ENCODE results near the gene PCGF3. TPM values are rescaled to one million over a fixed set of nuclear protein-coding genes. Genes with fewer than 3 reads are reported as not detected.
"Not testable (repeated sequence)": the region's sequence is repeated elsewhere in the genome, so short reads cannot be mapped to it uniquely, and the experiment has no call there.

Gene PCGF3
- total RNA-seq, 2 donors from 2014 or later = 34.4 to 35.3 TPM

DNA sequence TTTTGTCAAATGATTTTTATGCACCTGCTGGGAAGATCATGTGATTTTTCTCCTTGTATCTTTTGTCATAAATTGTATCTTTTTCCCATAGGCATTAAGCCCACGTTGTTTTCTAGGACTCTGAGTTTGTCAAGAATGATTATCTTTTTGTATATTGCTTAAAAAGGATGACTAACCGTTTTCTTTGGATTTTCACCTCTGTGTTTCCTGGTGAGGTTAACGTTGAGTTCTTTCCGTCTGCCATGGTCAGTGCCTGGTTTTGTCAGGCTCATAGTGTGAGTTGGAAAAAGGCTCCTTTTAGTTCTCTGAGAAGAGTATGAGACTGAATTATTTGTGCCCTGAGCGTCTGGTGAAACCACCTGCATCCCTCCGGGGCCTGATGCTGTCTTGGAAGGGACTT lies 21.9 kb downstream of the PCGF3 start:
- no peaks in the 10 kb centered on the region for H3K27me3 Mint-ChIP-seq
- no peak for ATAC-seq (replicated peaks)
- no peaks in the 10 kb centered on the region for H3K4me1 Mint-ChIP-seq
- H3K27ac Mint-ChIP-seq = no peak overlapping the region
- H3K36me3 Mint-ChIP-seq (ENCODE audit: low read depth) = peaks cover 8% of the 10 kb centered on the region
- H3K9me3 Mint-ChIP-seq = no peaks in the 10 kb centered on the region
- no peak overlapping the region for H3K4me3 Mint-ChIP-seq

DNA sequence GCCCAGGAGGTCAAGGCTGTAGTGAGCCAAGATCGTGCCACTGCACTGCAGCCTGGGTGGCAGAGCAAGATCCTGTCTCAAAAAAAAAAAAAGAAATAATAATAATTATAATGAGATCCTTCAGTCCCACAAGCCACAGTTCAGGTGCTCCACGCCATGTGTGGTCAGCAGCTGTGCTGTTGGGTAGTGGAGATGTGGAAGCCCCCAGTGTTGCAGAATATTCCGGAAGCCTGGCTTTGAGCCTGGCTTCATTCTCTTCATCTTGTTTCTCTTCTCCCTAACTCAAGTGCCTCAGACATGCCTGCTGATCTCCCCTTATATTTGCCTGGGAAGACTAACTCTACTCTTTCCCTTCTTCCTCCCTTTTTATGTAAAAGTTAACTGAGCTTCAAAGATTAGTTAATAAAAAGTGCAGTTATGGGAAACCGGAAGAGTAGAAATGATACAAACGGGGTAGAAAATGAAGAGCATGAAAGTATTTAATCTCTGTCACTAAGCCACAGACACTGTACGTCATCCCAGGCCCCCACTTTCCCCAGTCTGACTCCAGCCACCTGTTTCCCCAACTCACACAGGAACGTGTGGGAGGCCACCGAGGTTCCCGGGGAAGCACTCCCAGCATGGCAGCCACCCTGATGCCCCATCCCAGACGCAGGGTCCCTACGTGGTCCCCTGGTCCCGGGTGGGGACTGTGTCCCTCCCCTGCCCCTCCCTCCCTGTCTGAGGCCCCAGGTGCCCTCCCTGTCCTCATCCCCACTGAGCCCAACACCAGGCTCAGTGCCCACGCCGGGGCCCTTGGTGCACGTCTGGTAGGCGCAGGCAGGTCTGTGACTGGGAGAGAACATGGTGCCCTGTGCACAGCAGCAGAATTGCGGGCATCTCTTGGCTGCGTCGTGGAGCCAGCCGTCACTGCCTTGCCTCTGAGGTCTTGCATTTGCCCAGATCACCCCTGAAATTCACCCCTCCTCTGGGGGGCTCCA lies 24.0 kb downstream of the PCGF3 start:
- Mint-ChIP-seq H3K36me3 (ENCODE audit: low read depth) (peaks cover 24% of the 10 kb centered on the region), H3K27ac (peak overlapping the region; percentile 12), H3K4me1 (no peaks in the 10 kb centered on the region), H3K4me3 (no peak overlapping the region), H3K27me3 (no peaks in the 10 kb centered on the region), H3K9me3 (no peaks in the 10 kb centered on the region)
- no peak for ATAC-seq (replicated peaks)

DNA sequence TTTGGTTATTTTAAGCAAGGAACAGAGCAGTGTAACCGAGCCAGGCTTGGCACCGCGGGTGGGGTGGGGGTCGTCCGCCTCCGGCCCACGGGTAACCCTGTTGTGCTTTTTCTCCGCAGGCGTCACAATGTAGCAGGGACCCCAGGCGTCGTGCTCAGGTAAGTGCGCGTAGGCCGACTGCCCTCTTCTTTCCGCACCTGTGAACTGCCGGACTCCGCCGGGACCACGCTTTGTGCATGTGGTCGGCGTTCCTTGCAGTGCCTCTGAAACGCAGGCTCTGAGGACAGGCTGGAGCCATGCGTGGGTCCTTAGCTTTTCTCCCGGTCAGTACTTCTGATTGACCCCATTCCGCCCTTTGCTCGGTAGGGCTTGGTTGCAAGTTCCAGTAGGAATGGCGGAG lies 24.9 kb downstream of the PCGF3 start:
- ATAC-seq (replicated peaks) = no peak
- no peak overlapping the region for H3K27ac Mint-ChIP-seq
- H3K9me3 Mint-ChIP-seq = no peaks in the 10 kb centered on the region
- no peaks in the 10 kb centered on the region for H3K4me1 Mint-ChIP-seq
- peaks cover 32% of the 10 kb centered on the region for H3K36me3 Mint-ChIP-seq (ENCODE audit: low read depth)
- H3K27me3 Mint-ChIP-seq = no peaks in the 10 kb centered on the region
- H3K4me3 Mint-ChIP-seq = no peak overlapping the region

DNA sequence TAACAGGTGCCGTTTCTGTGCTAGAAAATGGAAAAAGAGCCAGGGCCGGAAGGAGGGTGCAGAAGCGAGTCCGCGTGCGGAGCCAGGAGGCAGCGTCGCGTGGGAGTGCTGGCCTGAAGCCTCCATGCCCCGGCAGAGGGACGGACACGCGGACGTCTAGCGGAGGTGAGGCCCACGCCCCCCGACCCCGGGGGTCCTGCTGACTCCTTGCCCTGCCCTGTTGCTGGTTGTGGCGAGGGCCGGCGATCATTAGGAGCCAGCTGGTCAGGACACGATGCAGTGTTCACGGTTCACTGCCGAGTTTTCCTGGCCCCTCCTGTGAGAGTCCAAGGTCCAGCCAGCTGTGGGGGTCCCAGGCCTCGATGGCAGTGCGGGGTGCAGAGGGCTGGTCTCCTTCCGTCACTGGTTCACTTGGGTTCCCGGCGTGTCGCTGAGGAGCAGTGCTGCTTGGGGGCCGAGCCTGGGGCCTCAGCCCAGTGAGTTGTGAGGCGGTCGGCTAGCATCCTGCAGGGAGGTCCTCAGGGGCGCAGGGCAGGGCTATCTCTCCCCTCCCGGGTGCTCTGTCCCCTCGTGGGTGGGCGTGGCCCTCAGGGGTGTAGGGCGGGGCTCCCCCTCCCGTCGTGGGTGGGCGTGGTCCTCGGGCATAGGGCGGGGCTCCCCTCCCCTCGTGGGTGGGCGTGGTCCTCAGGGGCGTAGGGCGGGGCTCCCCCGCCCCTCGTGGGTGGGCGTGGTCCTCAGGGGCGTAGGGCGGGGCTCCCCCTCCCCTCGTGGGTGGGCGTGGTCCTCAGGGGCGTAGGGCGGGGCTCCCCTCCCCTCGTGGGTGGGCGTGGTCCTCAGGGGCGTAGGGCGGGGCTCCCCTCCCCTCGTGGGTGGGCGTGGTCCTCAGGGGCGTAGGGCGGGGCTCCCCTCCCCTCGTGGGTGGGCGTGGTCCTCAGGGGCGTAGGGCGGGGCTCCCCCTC lies 25.6 kb downstream of the PCGF3 start:
- not testable (repeated sequence) for H3K4me3 Mint-ChIP-seq; H3K27ac Mint-ChIP-seq; H3K9me3 Mint-ChIP-seq; H3K4me1 Mint-ChIP-seq; ATAC-seq (replicated peaks); H3K27me3 Mint-ChIP-seq
- H3K36me3 Mint-ChIP-seq (ENCODE audit: low read depth) = peaks cover 35% of the 10 kb centered on the region

DNA sequence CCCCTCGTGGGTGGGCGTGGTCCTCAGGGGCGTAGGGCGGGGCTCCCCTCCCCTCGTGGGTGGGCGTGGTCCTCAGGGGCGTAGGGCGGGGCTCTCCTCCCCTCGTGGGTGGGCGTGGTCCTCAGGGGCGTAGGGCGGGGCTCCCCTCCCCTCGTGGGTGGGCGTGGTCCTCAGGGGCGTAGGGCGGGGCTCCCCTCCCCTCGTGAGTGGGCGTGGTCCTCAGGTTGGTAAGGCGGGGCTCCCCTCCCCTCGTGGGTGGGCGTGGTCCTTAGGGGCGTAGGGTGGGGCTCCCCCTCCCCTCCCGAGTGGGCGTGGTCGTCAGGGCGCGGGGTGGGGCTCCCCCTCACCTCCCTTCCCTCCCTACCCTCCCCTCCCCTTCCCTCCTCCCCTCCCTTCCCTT lies 26.3 kb downstream of the PCGF3 start:
- H3K4me3 Mint-ChIP-seq; H3K4me1 Mint-ChIP-seq; H3K27me3 Mint-ChIP-seq; H3K9me3 Mint-ChIP-seq; H3K27ac Mint-ChIP-seq; ATAC-seq (replicated peaks): not testable (repeated sequence)
- peaks cover 35% of the 10 kb centered on the region for H3K36me3 Mint-ChIP-seq (ENCODE audit: low read depth)

DNA sequence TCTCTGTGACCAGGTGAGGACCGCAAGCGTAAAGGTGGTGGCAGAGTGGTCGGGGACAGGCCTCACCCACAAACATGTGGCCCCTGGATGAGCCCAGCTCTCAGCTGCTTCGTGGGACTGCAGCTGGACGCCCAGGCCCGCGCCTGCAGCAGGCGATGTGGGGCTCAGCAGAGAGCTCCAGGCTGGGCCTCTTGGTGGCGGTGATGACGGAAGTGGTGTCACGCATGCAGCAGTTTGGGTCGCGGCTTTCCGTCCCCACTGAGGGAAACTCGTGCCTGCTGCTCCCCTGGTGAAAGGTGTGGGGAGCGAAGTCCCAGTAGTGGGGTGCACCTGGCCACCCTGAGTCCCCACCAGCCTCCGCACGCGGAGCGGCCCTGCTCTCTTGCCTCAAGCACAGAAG lies 26.9 kb downstream of the PCGF3 start:
- H3K36me3 Mint-ChIP-seq (ENCODE audit: low read depth) = peaks cover 40% of the 10 kb centered on the region
- H3K4me1 Mint-ChIP-seq = no peaks in the 10 kb centered on the region
- no peaks in the 10 kb centered on the region for H3K27me3 Mint-ChIP-seq
- H3K27ac Mint-ChIP-seq = no peak overlapping the region
- H3K9me3 Mint-ChIP-seq = no peaks in the 10 kb centered on the region
- no peak overlapping the region for H3K4me3 Mint-ChIP-seq
- ATAC-seq (replicated peaks) = no peak

DNA sequence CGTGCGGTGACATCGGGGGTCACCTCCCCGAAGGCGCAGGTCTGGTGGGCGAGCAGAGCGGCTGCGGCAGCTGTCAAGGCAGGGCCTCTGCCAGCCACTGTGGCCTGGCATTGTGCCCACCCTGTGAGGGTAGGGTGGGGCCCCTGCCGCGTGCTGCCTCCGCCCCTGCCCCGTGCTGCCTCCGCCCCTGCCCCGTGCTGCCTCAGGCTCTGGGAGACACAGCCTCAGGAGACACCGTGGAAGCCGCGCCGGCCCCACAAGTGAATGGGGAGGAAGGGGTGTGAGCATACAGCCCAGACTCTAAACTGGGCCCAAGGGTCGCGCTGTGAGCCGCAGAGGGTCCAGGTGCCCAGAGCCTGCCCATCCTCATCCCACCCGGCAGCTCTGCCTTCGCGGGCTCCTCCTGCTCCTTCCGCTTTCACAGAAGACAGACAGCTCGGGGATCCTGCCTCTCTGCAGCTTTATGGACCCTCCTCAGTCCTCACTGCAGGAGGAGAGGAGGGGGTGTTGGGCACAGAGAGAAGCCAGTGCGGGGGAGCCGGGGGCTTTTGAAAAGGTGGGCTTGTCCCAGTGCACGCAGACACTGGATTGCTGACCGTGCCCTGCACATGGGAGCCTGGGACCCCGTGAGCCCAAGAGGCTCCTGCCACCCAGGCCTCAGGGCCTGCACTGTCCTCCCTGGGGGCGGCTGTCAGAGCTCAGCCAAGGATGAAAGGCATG lies 27.4 kb downstream of the PCGF3 start:
- Mint-ChIP-seq H3K36me3 (ENCODE audit: low read depth) (peaks cover 45% of the 10 kb centered on the region), H3K4me3 (no peak overlapping the region), H3K27me3 (no peaks in the 10 kb centered on the region), H3K9me3 (no peaks in the 10 kb centered on the region), H3K4me1 (no peaks in the 10 kb centered on the region), H3K27ac (no peak overlapping the region)
- no peak for ATAC-seq (replicated peaks)

DNA sequence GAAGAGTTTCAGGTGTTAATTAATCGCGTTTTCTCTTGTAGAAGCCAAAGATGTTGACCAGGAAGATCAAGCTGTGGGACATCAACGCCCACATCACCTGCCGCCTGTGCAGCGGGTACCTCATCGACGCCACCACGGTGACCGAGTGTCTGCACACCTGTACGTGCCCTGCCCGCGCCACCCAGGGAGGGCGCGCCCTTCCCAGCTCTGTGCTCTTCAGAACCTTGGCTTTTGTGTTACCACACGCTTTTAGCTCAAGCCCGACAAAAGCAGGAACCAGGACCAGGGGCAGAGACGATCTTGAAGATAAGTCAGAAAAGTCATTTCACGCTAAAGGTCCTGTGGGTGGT lies 28.0 kb downstream of the PCGF3 start:
- Mint-ChIP-seq H3K4me1 (no peaks in the 10 kb centered on the region), H3K36me3 (ENCODE audit: low read depth) (peaks cover 48% of the 10 kb centered on the region), H3K4me3 (no peak overlapping the region), H3K9me3 (no peaks in the 10 kb centered on the region), H3K27ac (no peak overlapping the region), H3K27me3 (no peaks in the 10 kb centered on the region)
- no peak for ATAC-seq (replicated peaks)

DNA sequence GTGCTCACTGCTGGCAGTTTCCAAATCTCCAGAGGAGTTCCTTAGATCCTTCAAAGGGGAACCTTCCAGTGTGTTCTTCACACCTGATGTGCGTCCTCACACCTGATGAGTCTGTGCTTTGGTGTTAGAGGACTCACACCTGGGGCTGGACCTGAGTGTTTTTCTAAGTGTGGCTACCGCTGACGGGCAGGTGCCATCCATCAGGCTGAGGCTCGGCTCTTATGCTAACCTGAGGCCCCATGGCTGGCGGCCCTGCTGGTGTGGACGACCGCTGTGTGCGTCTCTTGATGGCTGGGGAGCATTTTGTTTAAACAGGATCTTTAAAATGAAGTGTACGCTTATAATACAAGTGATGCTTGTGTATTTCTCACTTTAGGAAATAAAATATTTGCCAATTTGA lies 28.4 kb downstream of the PCGF3 start:
- H3K36me3 Mint-ChIP-seq (ENCODE audit: low read depth) = peaks cover 48% of the 10 kb centered on the region
- H3K4me3 Mint-ChIP-seq = no peak overlapping the region
- no peak for ATAC-seq (replicated peaks)
- H3K4me1 Mint-ChIP-seq = no peaks in the 10 kb centered on the region
- no peaks in the 10 kb centered on the region for H3K27me3 Mint-ChIP-seq
- H3K27ac Mint-ChIP-seq = no peak overlapping the region
- no peaks in the 10 kb centered on the region for H3K9me3 Mint-ChIP-seq

DNA sequence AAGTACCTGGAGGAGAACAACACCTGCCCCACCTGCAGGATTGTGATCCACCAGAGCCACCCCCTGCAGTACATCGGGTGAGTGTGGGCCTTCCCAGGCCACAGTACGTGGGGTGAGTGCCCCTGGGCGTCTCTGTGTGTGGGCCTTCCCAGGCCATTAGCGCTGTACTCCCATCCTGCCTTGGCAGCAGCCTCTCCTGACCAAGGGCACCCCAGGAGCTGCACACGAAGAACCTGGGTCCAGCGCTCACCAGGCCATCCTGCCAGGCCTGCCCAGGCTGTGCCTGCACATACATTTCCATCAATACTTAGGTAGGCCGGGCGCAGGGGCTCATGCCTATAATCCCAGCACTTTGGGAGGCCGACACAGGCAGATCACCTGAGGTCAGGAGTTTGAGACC lies 29.3 kb downstream of the PCGF3 start:
- Mint-ChIP-seq H3K36me3 (ENCODE audit: low read depth) (peaks cover 48% of the 10 kb centered on the region), H3K4me3 (no peak overlapping the region), H3K27me3 (no peaks in the 10 kb centered on the region), H3K27ac (no peak overlapping the region), H3K4me1 (no peaks in the 10 kb centered on the region), H3K9me3 (no peaks in the 10 kb centered on the region)
- ATAC-seq (replicated peaks) = no peak

DNA sequence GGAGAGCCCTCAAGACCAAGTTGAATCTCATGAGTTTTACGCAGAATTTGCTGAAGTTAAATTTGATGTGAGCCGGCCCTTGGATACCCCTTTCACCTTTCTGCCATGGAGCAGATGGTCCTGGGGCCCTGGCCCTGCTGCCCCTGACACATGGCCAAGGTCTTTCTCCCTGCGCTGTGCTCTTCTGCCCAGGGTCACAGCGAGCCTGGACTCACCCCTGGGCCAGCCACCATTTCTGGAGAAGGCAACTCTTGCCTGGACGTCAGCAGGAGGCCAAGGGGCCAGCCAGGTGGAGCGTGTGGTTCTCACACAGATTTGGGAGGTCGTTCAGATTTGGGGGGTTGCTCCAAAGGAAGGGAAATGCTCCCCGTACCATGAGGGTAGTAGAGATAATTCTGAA lies 30.0 kb downstream of the PCGF3 start:
- no peaks in the 10 kb centered on the region for H3K9me3 Mint-ChIP-seq
- H3K4me3 Mint-ChIP-seq = no peak overlapping the region
- H3K27me3 Mint-ChIP-seq = no peaks in the 10 kb centered on the region
- H3K4me1 Mint-ChIP-seq = no peaks in the 10 kb centered on the region
- peaks cover 45% of the 10 kb centered on the region for H3K36me3 Mint-ChIP-seq (ENCODE audit: low read depth)
- ATAC-seq (replicated peaks) = no peak
- no peak overlapping the region for H3K27ac Mint-ChIP-seq

DNA sequence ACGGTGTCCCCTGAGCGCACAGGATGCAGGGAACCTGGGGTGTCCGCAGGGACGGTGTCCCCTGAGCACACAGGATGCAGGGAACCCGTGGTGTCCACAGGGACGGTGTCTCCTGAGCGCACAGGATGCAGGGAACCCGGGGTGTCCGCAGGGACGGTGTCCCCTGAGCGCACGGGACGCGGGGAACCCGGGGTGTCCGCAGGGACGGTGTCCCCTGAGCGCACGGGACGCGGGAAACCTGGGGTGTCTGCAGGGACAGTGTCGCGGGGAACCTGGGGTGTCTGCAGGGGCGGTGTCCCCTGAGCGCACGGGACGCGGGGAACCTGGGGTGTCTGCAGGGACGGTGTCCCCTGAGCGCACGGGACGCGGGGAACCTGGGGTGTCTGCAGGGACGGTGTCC lies 30.9 kb downstream of the PCGF3 start:
- H3K27me3 Mint-ChIP-seq; ATAC-seq (replicated peaks): not testable (repeated sequence)

DNA sequence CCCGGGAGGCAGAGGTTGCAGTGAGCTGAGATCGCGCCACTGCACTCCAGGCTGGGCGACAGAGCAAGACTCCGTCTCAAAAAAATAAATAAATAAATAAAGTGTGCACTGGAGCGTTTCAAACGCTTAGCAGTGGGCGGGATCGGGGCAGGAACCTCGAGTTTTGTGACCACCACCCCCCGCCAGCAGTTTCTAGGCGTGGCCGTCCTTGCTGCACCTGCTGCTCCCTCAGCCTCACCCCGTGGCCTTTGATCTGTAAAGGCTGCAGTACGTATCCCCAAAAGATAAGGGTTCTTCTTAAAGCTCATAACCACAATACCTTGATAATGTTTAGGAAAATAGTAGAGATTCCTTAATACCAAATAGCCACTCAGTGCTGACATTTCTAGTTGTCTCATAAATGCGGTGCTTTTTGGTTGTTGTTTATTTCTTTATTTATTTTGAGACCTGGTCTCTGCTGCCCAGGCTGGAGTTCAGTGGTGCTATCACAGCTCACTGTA lies 33.2 kb downstream of the PCGF3 start:
- ATAC-seq (replicated peaks) = no peak
- H3K36me3 Mint-ChIP-seq (ENCODE audit: low read depth) = peaks cover 38% of the 10 kb centered on the region
- no peaks in the 10 kb centered on the region for H3K9me3 Mint-ChIP-seq
- no peaks in the 10 kb centered on the region for H3K4me1 Mint-ChIP-seq
- H3K27me3 Mint-ChIP-seq = no peaks in the 10 kb centered on the region
- no peak overlapping the region for H3K27ac Mint-ChIP-seq
- H3K4me3 Mint-ChIP-seq = no peak overlapping the region

More for the DNA sequence above, 30.9 kb downstream of the PCGF3 start:
- peaks cover 40% of the 10 kb centered on the region for H3K36me3 Mint-ChIP-seq (ENCODE audit: low read depth)
- not testable (repeated sequence) for H3K9me3 Mint-ChIP-seq, H3K4me3 Mint-ChIP-seq, H3K4me1 Mint-ChIP-seq, H3K27ac Mint-ChIP-seq

DNA sequence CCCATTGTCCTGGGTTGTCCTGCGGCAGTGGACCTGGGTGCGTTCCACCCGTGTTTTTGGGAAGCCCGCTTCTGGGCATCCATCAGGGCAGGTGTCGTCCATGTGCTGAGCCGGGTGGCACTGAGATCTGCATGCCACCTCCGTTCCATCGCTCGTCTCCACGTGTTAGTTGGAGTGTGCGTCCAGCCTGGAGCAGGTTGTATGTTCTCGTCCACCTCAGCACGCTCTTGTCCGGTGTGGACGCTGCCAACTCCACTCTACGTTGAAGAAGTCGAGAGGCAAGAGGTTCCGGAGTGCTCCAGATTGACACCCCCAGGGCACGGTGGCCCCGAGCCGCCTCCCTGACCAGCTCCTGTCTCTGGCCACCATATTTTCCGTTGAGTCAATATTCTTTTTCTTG lies 33.9 kb downstream of the PCGF3 start:
- Mint-ChIP-seq H3K27ac (no peak overlapping the region), H3K4me1 (no peaks in the 10 kb centered on the region), H3K27me3 (no peaks in the 10 kb centered on the region), H3K36me3 (ENCODE audit: low read depth) (peaks cover 36% of the 10 kb centered on the region), H3K4me3 (no peak overlapping the region), H3K9me3 (no peaks in the 10 kb centered on the region)
- ATAC-seq (replicated peaks) = no peak
